Stimulated activated CD8-positive, alpha-beta memory T cell treated with anti-CD3 and anti-CD28 coated beads, Interleukin-7, amount 100 ng/mL, for 4 hours (primary cell): ENCODE measurements around the gene ZNF275.
"Not testable (repeated sequence)": the region's sequence is repeated elsewhere in the genome, so short reads cannot be mapped to it uniquely, and the experiment has no call there.

Experiments used
- DNase-seq, 2 donors: peaks; one replicate each; pipeline ENCODE4 v3.0.0-alpha.2; 2020; ENCODE audit warnings: low read depth in 2 of 2

ZNF275 gene

DNA sequence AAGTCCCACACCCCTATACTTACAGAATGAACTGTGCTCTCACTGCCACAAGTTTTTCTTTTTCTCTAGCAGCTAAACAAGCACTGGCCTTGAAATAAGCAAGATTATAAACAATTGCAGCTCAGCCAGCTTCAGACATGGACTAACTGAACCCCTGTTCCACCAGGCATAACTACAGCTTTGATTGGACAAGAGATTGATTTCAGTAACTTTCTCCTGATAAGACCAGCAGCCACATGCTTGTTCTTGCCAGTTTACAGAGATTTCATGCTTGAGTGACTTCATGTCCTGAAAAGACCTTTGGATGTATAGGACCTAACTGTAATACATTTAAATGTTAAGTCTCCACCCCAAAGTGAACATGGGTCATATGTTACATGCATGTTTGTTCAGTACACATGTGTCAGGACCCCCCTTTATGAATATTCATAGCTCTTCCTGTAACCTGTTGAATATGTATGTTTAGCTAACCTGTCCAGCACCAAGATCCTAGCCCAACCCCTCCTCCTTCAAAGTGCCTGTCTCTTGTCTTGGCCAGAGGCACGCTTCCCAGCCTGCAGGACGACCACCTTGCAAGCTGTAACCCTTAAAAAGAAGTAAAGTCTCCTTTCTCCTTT lies 27.9 kb downstream of the ZNF275 start:
- DNase-seq, result no peak

DNA sequence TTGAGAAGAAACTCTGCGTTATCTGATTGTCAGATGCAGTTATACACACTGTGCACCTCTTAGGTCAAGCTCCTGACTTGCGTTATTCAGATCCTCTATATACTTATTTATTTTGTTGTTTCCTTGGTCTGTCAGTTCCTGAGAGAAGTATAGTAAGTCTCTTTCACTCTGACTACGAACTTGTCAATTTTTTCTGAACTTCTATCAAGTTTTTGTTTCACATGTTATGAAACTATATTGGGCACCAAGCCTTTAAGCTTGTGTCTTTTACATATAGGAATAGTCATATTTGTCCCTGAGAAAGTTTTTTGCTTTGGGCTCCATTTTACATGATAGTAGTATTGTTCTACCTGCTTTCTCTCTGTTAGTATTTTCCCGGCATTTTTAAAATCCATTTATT lies 31.7 kb downstream of the ZNF275 start:
- no peak for DNase-seq

DNA sequence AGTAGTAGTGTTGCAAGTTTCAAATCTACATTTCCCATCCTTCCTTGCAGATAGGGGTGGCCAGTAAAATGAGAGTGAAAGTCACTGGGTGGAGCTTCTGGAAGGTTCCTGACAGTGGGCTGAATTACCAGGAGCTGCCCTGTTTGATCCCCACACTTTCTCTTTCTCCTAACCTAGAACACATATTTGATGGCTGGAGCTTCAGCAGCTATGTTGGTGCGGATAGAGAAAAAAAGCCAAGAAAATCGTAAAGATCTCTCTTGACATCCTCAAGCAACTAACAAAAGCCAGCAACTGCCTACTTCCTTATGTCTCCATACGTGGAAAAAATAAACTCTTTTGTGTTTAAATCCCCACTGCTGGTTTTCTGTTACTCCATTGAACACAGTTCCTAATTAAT lies 32.2 kb downstream of the ZNF275 start:
- no peak for DNase-seq

DNA sequence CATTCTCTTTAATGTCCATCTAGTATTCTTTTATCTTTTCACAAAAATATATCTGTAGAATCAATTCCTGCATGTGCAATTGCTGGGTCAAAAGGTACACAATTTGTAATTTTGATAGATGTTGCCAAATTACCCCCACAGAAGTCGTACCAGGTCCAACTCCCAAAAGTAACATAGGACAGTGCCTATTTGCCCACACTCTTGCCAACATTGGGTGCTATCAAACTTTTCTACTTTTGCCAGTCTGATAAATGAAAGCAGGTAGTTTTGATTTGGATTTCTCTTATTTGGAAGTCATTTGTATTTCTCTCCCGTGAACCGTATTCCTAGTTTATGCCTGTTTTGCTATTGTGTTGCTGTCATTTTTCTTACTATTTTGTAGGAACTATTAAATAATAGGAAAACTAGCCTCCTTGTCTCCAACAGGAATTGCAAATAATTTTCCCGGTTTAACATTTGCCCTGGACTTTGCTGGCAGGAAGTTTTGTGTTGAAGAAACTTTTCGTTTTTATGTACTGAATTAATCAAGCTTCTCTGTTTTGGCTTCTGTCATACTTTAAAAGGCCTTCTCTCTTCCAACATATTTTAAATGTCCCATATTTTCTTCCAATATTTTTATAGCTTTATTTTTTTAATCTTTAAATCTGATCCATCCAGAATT lies 33.1 kb downstream of the ZNF275 start:
- DNase-seq, result no peak

DNA sequence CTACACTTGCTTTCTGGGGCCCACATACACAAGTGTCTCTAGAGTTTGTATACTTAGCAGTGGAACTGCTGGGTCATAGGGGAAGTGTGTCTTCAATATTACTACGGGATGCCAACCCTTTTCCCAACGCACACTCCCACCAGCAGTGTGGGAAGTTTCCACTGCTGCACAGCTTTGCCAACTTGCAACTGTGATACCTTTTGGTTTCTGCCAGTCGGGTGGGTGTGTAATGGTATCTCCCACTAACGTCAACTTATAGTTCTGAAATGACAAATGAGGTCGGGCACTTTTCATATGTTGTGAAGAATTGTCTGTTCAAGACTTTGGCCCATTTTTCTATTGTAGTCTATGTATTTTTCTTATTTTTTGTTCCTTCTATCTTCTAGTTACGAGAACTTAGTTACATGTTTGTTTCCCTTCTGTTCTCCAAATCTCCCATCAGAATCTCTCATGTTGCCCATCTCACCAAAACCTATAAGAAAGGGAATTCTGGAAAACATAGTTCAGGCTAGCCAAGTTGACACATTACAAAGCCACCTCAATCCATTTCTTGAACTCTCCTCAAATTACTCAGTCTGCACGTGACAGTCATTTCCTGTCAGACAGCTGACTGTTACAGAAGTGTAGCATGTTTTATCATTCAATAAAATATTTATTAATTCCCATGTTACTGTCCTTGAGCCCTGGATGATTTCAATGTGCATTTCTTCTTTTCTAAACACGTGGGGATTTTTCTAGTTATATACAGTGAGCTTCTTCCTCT lies 36.5 kb downstream of the ZNF275 start:
- no peak for DNase-seq

DNA sequence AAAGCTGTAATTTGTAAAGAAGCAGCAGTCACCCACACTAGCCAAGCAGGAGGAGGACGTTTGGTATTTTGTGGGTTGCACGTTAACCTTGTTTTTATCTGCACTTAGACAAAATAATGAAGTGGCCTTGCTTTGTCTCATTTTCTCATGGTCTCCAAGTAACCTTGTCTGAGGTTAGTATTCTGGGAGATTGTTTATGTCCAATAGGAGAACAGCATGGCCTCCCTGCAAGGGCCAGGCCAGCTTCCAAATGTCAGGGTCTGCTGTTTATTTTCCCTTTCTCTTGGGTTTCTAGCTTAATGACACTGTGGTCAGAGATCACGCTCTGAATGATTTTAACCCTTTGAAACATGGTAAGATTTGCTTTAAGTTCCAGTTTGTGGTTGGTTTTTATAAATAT lies 37.3 kb downstream of the ZNF275 start:
- DNase-seq, result no peak

DNA sequence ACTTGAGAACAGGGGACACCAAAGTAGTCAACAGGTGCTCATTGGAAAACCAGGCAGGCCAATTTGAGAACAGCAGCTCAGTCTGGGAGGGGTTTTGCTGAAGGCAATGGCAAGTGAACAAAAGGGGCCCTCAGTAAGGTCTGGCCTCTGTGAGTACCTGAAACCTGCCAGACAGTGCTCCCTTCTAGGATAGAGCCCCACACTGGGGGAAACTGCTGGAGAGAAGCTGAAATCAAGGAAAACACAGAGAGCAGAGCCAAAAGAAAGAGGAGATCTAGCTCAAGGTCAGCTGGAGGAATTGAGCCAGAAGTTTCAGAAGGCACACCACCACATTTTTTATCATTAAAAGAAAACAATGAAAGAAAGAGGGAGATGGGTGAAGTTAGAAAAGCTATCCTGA lies 39.0 kb downstream of the ZNF275 start:
- no peak for DNase-seq

DNA sequence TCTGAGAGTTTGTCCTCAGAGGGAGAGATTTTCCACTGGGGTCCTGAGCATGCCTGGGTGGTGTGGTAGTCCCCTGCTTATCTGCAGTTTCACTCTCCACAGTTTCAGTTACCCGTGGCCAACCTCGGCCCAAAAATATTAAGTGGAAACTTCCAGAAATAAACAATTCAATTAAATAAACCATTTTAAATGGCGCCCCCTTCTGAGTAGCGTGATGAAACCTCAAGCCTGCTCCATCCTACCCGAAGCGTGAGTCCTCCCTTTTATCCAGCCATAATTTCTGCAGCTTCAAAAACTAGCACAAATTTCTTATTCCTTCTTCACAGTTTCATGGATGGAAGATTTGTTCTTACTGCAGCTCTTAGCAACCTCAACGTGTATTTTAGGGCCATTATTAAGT lies 40.5 kb downstream of the ZNF275 start:
- no peak for DNase-seq

DNA sequence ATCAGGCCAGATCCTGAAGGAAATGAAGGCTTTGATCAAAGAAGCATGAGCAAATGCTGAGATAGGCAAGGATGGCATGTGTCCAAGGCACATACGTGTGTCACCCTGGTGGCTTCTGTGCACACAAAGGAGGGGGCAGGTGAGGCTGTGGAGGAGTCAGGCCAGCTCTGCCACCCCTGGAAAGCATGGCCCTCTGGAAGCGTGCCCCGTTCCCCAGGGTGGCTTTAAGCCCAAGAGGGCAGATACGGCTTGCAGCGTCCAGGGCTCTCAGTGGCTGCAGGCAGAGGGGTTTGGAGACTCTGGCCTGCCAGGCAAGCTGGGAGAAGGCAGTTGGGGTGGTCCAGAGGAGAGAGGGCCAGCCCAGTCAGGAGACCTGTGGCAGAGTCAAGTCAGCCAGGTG lies 41.6 kb downstream of the ZNF275 start:
- no peak for DNase-seq

DNA sequence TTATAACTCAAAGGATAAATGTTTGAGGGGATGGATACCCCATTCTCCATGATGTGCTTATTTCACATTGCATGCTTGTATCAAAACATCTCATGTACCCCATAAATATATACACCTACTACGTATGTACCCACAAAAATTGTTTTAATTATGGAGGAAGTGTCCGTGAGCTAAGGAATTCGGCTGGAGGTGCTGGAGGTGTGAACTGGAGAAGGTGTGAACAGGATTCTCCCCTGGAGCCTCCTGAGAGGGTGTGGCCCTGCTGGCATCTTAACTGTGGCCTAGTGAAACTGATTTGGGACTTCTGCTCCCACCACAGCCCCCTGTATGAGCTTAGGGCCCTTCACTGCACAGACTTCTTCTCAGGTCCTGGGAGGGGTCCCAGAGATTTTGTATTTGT lies 43.8 kb downstream of the ZNF275 start:
- DNase-seq, result no peak

DNA sequence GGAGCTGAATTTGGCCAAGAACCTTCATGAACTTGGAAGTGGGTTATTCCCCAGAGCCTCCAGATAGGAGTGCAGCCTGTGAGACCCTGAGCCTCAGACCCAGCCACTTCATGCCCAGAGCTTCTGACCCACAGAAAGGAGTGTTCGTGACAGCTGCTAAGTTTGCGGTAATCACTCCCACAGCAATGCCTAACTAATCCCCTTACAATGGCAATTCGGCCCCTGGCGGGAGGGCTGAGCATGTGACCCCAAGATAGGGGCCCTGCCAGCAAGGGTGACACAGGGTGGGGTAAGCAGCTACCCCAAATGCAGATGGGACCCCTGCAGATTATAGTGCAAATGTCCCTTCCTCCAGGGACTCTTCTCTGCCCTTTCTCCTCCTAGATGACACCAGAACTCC lies 44.7 kb downstream of the ZNF275 start:
- no peak for DNase-seq

DNA sequence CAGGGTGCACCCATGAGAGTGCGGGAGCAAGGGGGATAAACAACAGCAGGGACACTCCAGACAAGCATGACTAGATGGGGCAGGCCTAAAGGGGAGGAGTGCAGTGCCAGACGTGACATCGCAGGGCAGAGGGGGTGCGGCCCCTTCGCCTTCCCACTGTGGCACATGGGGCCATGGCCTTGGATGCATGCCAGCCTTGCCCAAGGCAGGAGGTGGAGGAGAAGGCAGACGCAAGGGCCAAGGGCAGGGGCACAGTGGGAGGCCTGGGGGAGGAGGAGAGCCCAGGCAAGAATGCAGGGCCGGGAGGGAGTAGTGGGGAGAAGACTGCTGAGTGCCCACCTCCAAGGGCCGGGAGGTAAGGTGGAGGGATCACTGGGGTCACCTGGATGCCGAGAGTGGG lies 45.6 kb downstream of the ZNF275 start:
- no peak for DNase-seq

DNA sequence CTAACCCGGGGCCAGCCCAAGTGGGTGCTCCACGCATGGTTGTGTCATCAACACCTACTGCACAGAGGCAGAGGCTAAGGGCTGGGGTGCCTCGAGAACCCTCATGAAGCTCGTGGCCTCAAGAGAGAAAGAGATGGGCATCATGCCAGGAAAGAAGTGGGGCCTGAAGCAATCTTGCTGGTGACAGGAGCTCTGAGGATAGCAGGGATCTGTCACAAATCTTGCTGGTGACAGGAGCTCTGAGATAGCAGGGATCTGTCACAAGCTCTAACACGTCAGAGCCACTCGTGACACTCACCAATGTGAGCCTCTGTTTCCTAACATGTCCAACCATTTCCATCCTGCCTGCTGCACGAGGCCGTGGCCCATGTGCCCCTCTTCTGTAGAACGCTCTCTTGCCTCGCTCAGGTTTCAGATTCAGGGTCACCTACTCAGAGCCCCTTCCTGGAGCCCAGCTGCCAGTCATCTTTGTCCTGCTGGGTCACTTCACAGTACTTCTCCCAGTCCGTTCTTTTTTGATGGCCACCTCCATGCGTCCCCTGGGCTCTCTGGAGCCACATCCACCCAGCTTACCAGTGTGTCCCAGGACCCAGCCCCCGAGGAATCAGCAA lies 46.1 kb downstream of the ZNF275 start:
- no peak for DNase-seq

DNA sequence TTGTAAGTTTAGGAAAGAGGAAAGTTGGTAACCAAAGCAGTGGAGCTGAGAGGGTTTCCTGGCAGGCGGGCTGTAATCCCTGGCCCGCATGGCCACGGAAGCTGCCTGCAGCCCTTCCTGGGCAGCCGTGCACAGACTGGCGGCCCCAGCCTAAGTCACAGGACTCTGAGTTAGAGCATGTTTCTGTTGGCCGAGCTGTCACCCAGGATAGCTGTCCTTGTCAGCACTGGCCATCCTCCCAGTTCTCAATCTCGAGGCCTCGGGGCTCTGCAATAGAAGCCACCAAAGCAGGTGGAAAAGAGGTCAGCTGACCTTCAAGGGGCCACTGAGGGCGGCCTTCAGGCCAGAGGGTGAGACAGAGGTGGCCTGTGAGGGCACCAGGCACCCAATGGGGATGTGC lies 46.7 kb downstream of the ZNF275 start:
- no peak for DNase-seq

DNA sequence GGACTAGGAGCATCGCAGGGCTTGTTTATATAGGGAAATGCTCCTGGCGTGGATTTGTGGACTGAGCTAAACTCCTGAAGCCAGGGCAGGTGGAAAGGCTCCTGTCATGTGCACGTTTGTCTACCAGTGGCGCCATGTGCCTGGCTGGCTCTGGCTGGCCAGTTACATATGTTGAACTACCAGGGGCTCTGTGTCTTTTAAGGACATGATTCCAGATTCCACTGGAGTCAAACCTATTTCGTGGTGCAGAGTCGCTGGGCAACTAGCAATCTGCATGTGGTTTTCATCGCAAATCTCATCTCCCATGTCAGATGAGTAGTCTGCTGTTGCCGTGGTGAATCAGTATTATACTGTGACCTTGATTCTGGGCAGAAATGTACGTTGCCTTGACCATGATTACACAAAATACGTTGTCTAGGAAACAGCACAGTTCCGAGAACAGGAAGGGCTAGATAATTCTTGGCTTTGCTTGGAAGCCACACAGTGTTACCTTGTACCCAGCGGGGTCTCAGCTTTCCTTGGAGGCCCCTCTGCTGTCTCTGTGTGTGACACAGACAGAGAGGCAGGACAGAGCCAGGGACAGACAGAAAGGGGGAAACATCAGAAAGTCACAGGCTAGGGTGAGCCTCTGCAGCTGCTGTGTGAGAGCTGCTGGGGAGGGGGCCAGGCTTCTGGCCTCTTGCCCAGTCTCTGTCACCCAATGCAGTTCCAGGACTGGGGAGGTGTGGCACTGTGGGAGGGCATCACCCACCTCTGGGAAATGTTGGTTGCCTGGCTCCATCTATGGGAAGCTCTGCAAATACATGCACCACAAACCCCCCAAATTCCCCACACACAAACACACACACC lies 48.0 kb downstream of the ZNF275 start:
- DNase-seq, result no peak

DNA sequence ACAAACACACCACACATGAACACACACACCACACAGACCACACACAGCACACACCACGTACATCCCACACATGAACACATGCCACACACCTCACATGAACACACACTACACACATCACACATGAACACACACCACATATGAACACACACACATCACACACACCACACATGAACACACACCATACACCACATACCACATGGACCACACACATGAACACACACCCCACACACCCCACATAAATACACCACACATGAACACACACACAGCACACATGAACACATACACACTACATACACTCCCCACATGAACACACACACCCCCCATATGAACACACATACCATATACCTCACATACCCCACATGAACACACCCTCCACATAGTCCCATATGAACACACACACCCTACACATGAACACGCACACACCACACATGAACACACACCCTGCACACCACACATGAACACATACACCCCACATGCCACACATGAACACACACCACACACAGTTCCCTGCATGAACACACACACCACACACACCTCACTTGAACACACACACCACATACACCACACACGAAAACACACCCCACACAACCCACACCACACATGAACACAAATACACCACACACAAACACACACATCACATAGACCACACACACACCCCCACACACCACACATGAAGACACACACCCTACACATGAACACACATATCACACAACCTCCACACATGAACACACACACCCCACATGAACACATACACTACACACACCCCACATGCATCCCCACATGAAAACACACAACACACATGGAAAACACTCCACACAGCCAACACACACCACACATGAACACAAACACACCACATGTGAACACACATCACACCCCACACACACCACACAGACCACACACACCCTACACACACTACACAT lies 48.9 kb downstream of the ZNF275 start:
- no peak for DNase-seq

DNA sequence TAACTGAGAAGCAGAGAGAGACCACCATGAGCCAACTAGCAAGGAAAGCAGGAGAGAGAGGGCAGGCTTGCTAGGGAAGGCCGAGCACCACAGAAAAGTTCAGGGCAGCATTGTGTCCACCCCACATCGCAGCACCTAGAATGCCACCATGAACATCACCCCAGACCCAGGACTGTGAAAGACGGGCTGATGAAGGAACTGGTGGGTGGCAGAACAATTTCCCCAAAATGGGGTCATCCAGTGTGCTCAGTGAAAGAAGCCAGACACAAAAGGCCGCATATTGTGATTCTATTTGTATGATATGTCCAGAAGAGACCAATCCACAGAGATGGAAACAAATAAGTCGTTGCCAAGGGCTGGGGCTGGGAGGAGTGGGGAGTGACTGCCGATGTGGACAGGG lies 50.4 kb downstream of the ZNF275 start:
- no peak for DNase-seq

DNA sequence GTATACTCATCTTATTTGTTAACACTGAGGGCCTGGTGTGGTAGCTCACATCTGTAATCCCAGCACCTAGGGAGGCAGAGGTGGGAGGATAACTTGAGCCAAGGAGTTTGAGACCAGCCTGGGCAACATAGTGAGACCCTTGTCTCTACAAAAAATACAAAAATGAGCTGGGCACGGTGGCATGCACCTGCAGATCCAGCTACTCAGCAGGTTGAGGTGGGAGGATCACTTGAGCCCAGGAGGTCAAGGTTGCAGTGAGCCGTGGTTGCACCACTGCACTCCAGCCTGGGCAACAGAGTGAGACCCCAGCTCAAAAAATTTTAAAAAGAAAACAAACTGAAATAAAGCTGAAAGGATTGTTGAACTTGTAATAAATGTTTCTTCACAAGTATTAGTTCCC lies 51.0 kb downstream of the ZNF275 start:
- not testable (repeated sequence) for DNase-seq

DNA sequence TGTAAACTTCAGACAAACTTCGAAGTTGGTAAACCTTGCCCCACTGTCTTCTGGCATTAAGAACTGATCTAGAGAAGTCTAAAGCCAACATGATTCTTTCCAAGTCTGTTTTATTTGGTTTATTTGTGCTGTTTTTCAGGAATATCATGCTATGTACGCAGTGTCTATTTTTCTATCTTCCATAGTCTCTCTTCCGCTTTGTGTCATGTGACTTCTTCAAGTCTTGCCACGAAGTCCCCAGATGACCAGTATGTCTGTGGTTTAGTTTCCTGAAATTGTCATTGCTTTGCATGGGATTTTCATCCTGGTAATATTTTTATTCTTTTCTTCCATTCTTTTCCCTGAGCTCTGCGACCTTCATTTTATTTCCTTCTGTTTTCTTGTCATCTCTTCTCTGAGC lies 52.1 kb downstream of the ZNF275 start:
- no peak for DNase-seq

DNA sequence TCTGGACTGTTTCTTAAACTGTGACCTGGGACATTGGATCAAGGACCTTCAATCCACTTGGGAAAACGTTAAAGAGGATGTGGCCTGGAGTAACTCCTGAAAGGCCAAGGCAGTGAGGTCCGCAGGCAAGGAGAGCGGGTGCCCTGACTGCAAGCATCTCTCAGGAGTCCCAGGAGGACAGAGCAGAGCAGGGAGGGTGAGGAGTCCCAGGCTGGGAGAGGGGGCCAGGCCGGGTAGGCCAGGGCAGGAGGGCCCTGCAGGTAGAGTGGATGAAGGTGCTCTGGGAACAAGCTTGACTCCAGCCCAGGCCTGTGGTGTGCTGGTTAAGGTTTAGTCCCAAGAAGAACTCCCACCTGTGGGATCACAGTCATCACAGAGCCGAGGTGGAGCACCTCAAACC lies 53.4 kb downstream of the ZNF275 start:
- no peak for DNase-seq
